AG10803 (cell line): ENCODE results near the gene CYP1B1.

ENCODE experiments used
- DNase-seq: peaks from one replicate; pipeline ENCODE4 v3.0.0; 2010; ENCODE audit warnings: low read depth
- H3K4me3 ChIP-seq: 2 replicates; pipeline ENCODE4 v1.5.1; 2011; ENCODE audit warnings: mild to moderate bottlenecking, low read length, control low read depth
- TF ChIP-seq, protein P1 (sequence below): conservative IDR thresholded peaks from 2 replicates; pipeline ENCODE4 v1.5.1; 2011; ENCODE audit warnings: mild to moderate bottlenecking, low read length, control low read depth, inconsistent platforms

CYP1B1 gene

DNA sequence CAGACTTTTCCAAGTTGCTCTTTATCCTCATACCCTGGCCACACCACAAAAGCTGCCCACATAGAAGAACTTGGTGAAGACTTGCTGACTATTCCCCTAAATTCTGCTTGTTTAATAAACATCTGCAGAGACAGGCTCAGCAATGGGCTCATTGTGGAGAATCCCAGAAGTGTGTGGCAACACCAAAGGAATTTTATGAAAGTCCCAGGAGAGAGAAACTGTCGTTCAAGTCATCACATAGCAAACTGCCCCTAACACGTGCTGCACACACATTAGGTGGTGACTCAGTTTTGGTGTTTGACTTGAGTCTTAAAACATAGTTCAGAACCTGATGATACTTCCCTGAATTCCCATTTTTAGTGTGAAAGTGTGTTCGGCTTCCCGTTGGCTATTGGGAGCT, 38.6 kb downstream of the CYP1B1 start:
- TF ChIP-seq, protein P1, sequence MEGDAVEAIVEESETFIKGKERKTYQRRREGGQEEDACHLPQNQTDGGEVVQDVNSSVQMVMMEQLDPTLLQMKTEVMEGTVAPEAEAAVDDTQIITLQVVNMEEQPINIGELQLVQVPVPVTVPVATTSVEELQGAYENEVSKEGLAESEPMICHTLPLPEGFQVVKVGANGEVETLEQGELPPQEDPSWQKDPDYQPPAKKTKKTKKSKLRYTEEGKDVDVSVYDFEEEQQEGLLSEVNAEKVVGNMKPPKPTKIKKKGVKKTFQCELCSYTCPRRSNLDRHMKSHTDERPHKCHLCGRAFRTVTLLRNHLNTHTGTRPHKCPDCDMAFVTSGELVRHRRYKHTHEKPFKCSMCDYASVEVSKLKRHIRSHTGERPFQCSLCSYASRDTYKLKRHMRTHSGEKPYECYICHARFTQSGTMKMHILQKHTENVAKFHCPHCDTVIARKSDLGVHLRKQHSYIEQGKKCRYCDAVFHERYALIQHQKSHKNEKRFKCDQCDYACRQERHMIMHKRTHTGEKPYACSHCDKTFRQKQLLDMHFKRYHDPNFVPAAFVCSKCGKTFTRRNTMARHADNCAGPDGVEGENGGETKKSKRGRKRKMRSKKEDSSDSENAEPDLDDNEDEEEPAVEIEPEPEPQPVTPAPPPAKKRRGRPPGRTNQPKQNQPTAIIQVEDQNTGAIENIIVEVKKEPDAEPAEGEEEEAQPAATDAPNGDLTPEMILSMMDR = no peak
- DNase-seq = peak; percentile 73
- H3K4me3 ChIP-seq = no peak overlapping the region

DNA sequence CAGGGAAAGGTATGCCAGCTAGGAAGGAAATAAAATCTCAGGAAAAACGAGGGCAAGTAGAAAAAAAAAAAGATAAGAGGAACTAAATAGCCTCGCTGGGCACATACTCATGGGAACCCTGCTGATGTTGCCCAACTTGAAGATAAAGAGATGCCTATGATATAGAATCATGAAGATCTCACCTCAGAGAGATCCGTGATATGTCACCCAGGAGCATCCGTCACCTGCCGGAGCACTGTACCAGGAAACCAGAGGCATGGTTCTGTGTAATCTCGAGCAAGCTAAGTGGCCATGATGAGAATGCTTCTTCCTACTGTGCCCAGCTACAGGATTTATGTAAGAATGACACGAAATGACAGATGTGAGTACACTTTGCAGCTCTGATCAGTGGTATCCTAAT, 40.0 kb downstream of the CYP1B1 start:
- TF ChIP-seq, protein P1 = no peak
- no peak for DNase-seq
- H3K4me3 ChIP-seq = no peak overlapping the region

DNA sequence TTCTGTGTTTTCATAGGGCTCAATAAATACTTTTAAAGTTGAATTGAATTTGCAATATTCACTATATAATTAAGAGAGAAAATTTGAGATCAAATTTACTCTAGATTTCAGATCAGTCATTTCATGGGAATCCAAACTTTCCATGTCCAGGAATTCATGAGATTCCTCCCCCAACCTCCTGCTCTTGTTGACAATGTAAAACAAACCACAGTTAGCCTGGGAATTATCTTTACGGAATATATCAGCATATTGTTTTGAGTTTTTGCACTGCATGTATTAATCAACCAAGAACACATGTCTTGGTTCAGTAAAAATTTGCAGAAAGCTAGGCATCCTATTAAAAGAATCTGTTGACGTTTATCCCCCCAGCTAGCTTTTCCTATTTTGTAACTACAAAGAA, 42.3 kb downstream of the CYP1B1 start:
- TF ChIP-seq, protein P1 = no peak
- H3K4me3 ChIP-seq = no peak overlapping the region
- DNase-seq = peak; percentile 70

DNA sequence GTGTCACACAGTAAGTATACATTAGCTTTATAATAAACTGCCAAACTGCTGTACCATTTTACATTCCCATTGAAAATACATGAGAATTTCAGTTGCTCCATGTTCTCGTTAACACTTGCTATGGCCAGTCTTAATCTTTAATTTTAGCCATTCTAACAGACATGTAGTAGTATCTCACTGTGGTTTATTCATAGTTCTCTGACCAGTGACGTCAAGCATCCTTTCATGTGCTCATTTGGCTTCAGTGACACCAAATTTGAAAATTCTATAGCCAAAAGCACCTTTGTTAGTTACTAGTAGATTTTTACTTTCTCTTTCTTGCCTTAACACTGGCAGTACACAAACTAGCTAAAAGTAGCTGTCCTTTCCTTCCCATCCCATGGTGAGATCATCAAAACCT, 43.0 kb downstream of the CYP1B1 start:
- DNase-seq = no peak
- H3K4me3 ChIP-seq = no peak overlapping the region
- TF ChIP-seq, protein P1 = no peak

DNA sequence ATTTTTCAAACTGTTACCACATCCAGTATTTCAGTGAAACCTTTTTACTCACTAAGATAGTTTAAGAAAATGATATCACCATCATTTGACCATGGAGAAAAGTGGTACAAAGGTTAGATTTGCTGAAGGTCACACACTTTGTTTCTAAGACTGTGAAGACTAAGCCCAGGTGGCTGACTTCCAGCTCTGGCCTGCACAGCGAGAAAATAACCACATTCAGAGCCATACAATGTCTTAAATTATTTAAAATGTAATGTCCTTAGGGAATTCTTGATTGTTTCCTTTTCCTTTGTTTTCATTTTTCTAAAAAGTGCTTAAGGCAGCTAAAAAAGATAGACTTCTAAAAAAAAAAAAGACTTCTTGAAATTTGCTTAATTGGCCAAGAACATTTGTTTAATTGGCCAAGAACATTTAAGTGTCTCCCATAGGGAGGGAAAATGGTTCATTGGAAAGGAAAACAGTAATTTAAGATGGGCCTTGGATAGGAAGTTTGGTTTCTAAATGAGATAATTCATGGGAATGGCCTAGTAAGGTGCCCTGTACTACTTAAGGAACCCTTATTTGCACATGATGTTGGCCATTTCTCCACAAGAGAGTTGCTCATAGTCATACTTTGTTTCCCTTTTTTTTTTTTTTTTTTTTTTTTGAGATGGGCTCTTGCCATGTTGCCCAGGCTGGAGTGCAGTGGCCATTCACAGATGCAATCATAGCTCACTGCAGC, 45.2 kb downstream of the CYP1B1 start:
- TF ChIP-seq, protein P1 = no peak
- DNase-seq = no peak
- no peak overlapping the region for H3K4me3 ChIP-seq

DNA sequence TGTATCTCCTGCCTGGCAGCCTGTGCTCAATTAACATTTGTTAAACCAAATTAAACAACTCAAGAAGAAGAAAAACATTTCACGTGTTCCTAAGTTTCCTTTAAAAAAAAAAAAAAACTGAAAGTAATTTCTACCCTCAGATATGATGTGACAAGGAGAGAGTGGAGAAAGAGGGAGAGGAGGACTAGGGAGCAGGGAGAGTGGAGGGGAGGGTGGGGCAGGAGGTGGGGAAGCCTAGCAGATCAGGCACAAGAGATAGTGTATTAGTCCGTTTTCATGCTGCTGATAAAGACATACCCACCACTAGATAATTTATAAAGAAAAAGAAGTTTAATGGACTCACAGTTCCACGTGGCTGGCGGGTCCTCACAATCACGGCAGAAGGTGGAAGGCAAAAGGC, 46.4 kb downstream of the CYP1B1 start:
- H3K4me3 ChIP-seq = no peak overlapping the region
- TF ChIP-seq, protein P1 = no peak

DNA sequence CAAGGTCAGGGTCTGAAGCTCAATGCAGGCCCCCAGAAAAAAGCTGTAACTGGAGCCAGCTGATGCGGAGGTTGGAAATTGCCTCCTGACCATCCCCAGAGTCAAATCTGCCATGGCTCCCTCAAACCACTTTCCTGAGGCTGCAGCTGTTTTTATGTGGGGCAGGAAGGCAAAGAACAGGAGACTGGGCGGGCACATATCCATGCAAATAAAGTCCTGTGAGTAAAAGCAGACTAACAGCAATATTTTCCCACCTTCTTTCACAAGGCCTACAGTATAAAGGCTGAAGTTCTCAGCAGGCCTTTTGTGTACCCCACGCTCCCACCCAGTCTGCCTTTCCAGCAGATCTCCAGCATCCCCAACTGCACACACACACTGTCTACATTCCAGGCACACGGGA, 47.1 kb downstream of the CYP1B1 start:
- no peak overlapping the region for H3K4me3 ChIP-seq
- TF ChIP-seq, protein P1 = no peak
- no peak for DNase-seq

More for the DNA sequence above, 46.4 kb downstream of the CYP1B1 start:
- DNase-seq = no peak
